HG03520 (cell line): ENCODE data around the gene FIBIN.

Experiments
- ATAC-seq: cut with Tn5 transposase; IDR thresholded peaks from one replicate; pipeline ENCODE4 v1.9.1; 2021; ENCODE audit warnings: mild to moderate bottlenecking, moderate library complexity; ENCODE audit not compliant: unreplicated experiment

FIBIN gene

DNA sequence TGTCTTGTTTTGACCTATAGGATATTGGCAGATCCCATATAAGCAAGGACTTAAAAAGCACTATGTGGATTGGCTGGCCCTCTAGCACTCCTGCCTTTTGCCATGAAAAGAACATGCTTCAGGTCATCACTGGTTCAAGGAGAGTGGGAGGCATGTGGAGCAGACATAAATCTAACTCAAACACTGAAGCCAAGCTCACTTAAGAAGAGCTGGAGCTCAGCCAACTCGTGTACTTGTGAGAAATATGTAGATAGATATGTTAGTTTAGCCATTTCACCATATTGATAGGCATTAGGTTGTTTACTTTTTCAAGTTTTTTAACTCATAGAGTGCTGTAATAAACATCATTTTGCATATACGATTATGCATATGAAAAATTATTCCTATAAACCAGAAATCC lies 26.8 kb downstream of the FIBIN start:
- no peak for ATAC-seq

DNA sequence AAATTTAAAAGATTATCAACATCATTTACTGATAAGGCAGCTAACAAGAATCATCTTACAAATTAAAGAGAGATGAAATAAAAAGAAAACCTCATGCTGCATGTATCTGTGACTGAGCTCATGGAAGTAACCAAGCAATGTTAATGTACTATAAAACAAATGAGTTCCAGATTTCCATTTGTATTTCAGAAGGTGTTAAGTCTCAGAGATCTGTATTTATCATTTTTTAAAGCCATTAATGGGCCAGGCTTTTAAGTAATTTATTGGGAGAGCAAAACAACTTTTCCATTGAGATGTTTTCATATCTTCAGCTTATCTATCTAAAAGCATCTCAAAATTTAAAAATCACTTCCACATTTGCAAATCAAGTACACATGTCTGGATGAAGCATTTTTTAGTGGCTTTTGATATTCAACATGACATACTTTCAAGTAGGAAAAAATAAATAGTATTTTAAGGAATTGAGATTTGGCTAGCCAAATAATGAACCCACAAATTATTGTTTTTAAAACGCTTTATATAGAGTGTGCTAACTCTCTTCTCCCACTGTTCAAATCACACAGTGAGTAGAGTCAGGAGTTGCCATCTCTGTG lies 28.8 kb downstream of the FIBIN start:
- no peak for ATAC-seq

DNA sequence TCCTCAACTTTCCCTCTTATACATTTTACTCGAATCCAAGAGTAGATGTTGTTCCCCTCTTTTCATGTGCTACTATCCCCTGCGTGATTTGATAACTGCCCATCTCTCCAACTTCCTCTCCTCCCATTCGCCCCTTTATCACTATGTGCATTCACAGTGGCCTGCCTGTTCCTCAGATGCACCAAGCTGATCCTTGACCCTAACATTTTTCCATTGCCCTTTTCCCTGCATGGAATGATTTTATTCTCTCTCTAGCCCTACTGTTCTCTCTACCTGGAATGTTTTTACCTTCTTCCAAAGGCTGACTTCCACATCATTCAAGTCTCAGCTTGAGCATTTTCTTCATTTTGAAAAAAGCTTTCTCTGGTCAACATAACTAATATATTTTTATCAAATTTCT lies 31.0 kb downstream of the FIBIN start:
- no peak for ATAC-seq

DNA sequence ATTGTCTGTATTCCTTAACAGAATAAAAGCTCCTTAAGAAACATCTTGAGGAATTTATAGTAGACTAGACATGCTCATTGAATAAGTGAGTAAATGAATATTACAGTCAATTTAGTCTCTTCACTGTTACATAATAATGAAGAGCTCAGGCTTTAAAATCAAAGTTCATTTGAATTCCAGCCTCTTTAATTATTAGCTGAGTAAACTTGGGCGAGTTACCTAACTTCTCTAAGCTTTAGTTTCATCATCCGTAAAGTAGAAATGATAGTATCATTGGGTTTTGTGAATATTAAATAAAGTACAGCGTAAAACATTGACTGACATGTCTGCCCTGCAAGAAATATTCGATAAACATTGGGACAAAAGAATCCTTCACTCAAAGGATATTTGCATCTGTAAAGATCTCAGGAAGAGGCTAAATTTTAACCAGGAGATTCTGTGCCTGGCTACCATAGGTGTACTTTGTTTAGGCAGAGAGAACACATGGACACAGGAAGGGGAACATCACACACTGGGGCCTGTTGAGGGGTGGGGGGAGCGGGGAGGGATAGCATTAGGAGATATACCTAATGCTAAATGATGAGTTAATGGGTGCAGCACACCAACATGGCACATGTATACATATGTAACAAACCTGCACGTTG lies 31.5 kb downstream of the FIBIN start:
- ATAC-seq, result no peak

DNA sequence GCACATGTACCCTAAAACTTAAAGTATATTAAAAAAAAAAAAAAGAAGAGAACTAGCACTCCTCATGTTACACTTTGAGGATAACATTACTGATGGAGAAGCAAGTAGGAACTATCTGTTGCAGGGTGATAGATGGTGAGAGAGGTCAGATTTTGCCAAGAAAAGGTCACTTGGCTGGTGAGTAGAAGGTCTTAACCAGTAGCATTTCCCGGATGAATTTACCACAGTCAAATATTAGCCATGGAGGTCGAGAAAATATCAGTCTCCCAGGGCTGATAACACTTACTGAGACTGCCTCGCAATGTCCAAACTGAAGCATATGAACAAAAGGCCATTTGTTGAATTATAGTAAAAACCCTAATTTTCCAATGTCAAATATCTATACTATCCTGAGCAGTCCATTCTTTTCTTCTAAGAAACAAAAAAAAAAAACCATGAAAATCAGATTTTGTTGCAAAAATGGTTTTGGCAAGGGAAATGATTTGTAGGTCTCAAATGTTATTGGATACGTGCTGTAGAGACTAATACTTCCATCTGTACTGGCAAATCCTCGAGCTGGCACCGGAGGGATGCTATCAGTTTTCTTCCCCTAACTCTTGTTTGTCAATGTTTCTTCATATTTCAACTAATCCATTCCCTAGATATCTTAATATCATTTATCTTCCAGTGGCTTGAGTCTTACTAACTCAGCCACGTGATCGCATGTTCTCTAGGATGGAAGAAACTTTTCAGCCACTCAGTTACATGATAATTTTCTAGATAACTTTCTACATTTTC lies 32.2 kb downstream of the FIBIN start:
- ATAC-seq, result no peak

DNA sequence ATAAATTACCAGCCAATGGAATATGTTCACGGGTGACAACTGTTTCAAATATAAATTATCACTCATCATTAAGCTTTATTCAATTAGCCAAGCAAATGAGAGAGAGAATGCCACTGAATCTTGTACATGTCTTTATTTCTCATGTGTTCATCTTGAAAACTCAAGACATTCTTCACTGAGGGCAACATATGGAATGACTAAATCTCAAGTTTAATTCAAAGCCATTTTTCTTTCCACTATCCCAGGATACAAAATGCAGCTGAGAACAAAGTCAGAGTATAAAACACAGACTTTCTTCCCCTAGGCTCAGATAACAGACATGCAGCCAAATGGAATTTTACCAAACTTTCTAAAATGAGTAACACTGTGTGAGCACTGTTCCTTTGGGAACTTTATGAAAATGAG lies 34.7 kb downstream of the FIBIN start:
- ATAC-seq, result no peak

DNA sequence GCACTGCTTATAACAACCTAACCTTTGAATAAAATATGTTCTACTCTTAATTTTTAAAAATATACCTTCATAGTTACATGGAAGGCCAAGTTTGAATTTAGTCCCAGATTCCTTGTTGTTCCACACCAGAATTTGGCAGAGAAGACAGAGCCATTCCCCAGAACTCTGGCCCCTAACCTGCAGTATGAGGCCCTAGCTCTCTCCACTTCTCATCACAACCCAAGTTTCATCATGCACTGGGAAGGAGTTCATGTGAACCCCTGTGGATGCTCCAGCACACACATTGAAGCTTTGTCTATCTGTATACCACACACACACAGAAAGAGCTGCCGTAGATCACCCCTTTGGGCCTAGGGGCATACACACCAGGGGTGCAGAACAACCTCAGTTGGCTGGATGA lies 36.1 kb downstream of the FIBIN start:
- no peak for ATAC-seq

DNA sequence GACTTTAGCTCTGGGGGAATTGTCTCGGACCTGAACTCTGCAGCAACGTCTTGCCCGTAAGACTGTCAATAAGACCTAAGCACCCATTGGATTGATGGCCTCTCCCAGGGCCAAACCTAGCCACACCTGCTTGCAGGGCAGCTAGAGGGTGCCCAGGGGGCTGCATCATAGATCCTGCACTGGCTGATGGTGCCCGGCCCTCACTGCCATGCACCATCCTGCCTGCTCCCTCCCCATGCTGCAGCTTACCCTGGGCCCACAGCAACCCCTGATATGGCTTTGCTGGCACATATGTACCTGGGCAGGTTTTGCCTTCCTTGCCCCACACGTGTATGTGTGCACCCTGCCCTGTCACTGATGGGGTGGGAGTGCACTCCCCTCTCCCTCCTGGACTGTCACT lies 37.8 kb downstream of the FIBIN start:
- no peak for ATAC-seq

DNA sequence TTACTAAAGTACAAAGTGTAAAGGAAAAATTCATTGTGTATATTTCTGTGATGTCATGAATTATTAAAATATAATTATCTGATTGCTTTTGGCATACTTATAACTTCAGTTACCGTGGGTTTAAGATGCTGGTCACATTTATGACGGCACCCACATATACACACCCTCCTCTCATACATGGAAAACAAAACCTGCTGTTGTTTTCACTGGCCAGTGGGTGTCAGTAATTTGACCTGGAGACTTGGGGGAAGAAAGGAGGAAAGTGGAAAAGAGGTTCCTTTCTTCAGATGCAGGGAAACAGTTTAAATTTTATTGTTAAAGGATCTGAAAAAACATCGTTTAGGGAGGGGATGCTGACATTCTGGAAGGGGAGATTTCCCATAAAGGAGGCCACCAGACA lies 46.0 kb downstream of the FIBIN start:
- ATAC-seq, result no peak

DNA sequence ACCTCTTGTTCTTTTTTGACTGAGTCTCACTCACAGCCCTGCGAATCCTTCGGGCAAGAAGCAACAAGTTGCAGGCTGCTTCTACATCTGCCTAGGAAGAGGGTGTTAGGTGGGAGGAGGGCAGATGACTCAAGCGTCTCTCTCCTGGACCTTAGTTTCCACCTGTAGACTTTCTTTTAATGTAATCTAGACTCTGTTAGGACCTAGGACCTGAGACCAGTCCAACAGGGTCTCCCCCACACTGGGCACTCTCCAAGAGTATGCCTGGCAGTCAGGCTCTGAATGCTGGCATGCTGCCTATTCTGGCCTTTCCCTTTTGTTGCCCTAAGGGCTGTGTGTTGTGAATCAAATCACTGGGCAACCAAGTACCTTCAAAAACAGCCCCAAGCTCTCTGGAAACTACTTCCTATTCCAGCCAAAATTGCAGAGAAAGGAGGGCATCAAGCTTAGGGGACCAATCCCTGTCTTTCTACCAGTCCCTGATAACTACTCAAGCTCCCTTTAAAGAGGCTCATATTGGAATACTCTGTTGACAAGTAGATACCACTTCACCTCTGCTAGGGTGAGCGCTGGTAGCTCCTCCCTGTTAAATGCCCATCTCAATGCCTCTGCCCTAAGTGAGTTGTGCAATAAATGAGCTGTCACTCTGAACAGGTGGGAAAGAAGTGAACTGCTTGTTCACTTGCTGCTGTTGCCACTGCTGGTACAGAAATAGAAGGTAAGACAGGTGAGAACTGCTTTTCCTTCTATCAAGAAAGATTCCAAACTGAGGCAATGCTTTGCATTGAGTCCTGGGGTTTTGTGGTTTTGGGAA lies 46.6 kb downstream of the FIBIN start, which contains the start of gene BBOX1:
BBOX1 (plus strand) TSS at position 514 of the 814 bp plus-strand sequence. CDS start 14,616 bp downstream, outside the sequence.
- no peak for ATAC-seq

DNA sequence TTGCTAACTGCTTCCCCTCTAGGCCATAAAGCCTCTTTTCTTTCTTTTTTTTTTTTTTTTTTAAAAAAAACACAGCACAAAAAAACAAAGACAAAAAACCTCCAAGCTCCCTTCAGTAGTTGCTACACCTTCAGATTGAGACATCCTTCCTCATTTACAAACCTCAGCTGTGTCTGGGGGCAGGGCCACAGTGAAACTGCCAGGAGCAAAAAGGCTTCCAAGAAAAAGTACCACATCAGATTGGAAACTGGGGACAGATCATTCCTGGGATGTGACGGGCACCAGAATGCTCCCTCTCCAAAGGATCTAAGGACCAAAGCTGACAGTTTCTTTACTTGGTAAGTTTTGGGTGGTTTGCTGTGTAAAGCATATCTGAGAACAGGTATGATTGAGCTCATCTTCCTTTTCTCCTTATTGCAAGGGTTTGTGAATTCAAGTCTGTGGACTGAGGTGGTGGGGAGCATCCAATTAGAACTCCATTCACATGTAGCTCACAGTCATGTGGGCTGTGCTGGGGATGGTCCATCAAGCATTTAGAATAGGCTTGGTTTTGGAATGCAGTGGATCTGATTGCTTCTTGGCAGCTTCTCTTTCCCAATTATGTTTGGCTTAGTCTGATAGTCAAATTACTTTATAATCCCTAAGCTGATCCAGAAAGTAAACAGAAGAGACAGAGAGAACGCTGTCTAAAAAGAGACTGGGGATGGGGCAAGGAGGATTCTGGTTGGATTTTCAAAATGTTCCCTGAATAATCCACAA lies 47.4 kb downstream of the FIBIN start:
- ATAC-seq, result no peak
